Transverse colon (tissue), 4 donors: ENCODE measurements around the gene DYNC1H1.

Experiments used
- EP300 ChIP-seq: sonication (generic); formaldehyde crosslinking; IDR thresholded peaks from one replicate; pipeline ENCODE4 v1.6.1; 2017; ENCODE audit warnings: antibody characterized with exemption, low read depth
- POLR2A ChIP-seq: fragments of 450-650 bp; IDR thresholded peaks from one replicate; pipeline ENCODE4 v1.6.1; 2016; ENCODE audit warnings: antibody characterized with exemption, mild to moderate bottlenecking, moderate library complexity
- POLR2AphosphoS5 ChIP-seq, 3 donors: sonication (generic); formaldehyde crosslinking; IDR thresholded peaks; one replicate each; pipeline ENCODE4 v1.6.1; 2016; ENCODE audit warnings: antibody characterized with exemption in 3 of 3
- TF ChIP-seq, protein P1 (sequence below), 5 experiments: fragments of 200-600 bp in 3 of 5; fragments of 450-650 bp in 2 of 5; sonication (generic) in 3 of 5; IDR thresholded peaks; 1 replicate in 2 of 5; 2 replicates in 3 of 5; pipeline ENCODE4 v1.5.1; 2016 to 2017; ENCODE audit warnings: antibody characterized with exemption in 5 of 5, inconsistent platforms in 3 of 5, mild to moderate bottlenecking in 2 of 5, moderate library complexity in 1 of 5

DNA sequence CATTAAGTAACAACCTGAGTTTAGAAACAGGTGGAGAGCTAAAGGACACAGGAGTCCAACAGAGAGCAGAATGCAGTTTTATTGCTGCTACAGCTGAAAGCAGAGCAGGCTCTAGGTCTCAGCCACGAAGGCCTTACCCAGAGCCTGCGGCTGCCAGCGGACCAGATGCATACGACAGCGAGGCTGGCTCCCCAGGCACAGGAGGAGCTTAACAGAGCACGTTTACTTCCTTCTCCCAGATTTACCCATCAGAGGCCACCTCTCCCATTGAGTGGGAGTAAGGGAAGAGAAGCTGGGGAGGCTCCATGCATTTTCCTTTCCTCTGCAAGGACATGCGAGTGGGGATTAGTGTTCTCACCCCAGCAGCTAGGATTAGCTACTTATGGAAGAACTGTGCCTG is 22.6 kb downstream of the DYNC1H1 start:
- TF ChIP-seq, protein P1, sequence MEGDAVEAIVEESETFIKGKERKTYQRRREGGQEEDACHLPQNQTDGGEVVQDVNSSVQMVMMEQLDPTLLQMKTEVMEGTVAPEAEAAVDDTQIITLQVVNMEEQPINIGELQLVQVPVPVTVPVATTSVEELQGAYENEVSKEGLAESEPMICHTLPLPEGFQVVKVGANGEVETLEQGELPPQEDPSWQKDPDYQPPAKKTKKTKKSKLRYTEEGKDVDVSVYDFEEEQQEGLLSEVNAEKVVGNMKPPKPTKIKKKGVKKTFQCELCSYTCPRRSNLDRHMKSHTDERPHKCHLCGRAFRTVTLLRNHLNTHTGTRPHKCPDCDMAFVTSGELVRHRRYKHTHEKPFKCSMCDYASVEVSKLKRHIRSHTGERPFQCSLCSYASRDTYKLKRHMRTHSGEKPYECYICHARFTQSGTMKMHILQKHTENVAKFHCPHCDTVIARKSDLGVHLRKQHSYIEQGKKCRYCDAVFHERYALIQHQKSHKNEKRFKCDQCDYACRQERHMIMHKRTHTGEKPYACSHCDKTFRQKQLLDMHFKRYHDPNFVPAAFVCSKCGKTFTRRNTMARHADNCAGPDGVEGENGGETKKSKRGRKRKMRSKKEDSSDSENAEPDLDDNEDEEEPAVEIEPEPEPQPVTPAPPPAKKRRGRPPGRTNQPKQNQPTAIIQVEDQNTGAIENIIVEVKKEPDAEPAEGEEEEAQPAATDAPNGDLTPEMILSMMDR (IDR thresholded peaks at IDR 0.05) = no peak
- TF ChIP-seq POLR2A (no peak), EP300 (no peak), POLR2AphosphoS5 (IDR thresholded peaks at IDR 0.05) (no peak)
